Measurements from ENCODE around the gene HSD3B7. TPM values are rescaled to one million over a fixed set of nuclear protein-coding genes. Genes with fewer than 3 reads are reported as not detected.

The HSD3B7 gene
- total RNA-seq, 4 donors from 2014 or later, result 14.9 to 42.9 (median 22.5) TPM

DNA sequence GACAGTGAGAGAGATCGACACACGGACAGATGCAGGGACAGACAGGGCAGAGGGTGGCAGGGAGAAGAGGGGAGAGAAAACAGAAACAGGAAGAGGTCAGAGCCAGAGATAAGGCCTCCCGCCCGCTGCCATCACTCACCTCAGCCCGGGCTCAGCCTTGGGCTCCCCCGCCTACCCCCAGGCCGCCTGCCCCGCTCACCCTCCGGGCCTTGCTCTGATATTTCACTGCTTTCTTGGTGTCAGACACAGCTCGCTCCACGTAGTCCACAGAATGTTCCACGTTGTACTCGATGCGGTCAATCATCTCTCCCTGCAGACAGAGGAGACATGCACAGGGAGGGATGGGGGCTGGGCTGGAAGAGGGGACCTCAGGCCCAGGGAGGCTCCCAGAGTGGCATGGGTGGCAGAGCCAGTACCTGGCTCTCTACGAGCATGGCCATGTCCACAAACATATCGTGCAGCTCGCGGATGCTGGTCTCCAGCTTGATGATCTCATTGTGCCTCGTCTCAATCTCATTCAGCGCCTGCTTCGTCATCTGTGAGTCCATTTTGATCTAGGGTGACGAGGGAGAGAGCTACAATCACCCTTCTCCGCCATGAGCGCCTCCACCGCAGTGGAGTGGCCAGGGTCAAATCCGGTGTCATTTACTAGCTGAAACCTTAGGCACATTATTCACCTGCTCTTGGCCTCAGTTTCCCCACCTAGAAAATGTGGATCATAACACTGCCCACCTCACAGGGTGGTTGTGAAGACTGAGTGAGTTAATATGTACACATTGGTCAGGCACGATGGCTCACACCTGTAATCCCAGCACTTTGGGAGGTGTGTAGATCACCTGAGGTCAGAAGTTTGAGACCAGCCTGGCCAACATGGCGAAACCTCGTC, 8.2 kb downstream of the HSD3B7 start:
- no peak for DNase-seq (ENCODE audit: low spot score in 2 of 2)
- 83 to 87% methylated on average over 29 of the region's 29 CpGs for WGBS, 2 donors
- Histone ChIP-seq H3K36me3 (peaks cover 0 to 10% (median 0%) of the 10 kb centered on the region in 3 donors), H3K27ac (no peak overlapping the region), H3K4me3 (no peak overlapping the region), H3K4me1 (peaks cover 0 to 21% (median 7%) of the 10 kb centered on the region in 4 donors), H3K9me3 (no peaks in the 10 kb centered on the region), H3K27me3 (no peaks in the 10 kb centered on the region)
- no peak for TF ChIP-seq EP300 (IDR thresholded peaks at IDR 0.05)
- TF ChIP-seq POLR2A (IDR thresholded peaks at IDR 0.05), result no peak
- TF ChIP-seq, protein P1, sequence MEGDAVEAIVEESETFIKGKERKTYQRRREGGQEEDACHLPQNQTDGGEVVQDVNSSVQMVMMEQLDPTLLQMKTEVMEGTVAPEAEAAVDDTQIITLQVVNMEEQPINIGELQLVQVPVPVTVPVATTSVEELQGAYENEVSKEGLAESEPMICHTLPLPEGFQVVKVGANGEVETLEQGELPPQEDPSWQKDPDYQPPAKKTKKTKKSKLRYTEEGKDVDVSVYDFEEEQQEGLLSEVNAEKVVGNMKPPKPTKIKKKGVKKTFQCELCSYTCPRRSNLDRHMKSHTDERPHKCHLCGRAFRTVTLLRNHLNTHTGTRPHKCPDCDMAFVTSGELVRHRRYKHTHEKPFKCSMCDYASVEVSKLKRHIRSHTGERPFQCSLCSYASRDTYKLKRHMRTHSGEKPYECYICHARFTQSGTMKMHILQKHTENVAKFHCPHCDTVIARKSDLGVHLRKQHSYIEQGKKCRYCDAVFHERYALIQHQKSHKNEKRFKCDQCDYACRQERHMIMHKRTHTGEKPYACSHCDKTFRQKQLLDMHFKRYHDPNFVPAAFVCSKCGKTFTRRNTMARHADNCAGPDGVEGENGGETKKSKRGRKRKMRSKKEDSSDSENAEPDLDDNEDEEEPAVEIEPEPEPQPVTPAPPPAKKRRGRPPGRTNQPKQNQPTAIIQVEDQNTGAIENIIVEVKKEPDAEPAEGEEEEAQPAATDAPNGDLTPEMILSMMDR (IDR thresholded peaks at IDR 0.05), result no peak

DNA sequence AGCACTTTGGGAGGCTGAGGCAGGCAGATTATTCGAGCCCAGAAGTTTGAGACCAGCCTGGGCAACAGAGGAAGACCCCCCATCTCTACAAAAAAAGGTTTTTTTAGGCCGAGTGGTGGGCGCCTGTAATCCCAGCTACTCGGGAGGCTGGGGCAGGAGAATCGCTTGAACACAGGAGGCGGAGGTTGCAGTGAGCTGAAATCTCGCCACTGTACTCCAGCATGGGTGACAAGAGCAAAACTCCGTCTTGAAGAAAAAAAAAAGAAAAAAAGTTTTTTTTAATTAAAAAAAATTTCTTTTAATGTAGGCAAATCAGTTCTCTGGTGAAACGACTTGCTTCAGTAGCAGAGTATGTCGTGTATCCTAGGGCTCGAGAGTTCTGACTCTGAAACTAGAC, 10.9 kb downstream of the HSD3B7 start:
- no peak for DNase-seq (ENCODE audit: low spot score in 2 of 2)
- Histone ChIP-seq H3K27ac (peak overlapping the region in 2 of 4 donors; percentile 75 to 89), H3K9me3 (no peaks in the 10 kb centered on the region), H3K4me3 (peak overlapping the region in 1 of 4 donors; percentile 63), H3K4me1 (peaks cover 0 to 27% (median 7%) of the 10 kb centered on the region in 4 donors), H3K27me3 (no peaks in the 10 kb centered on the region), H3K36me3 (no peaks in the 10 kb centered on the region)
- 83% methylated on average over 11 of the region's 11 CpGs for WGBS, 2 donors
- TF ChIP-seq, protein P1 (IDR thresholded peaks at IDR 0.05), result no peak
- TF ChIP-seq POLR2A (IDR thresholded peaks at IDR 0.05) (no peak), EP300 (IDR thresholded peaks at IDR 0.05) (no peak)

DNA sequence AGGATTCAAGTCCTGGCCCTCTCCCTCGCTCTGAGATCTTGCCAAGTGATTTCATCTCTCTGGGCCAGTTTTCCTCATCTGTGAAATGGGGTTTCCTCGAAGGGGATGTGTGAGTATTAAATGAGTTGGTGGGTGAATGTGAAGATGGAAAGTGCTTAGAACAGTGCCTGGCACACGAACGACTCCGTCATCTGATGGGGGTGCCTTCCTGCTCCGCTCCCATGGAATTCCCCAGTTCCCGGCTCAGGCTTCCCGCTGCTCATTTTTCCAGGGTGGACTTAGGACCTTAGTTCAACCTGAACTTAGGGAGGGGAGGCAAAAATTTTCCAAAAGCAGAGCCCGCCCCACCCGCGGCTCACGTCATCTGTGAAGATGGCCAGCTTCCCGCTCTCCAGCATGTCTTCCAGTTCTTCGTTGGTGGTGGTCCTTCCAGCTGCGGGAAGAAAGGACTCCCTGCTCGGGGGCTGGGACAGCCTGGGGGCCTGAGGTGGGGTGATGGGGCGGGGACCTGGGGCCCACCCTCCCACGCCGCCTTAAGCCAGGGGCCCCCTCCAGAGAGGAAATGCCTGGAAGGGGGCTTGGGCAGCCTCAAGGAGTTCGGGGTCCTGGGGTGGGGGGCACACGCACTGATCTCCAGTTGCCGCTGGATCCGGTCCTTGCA, 11.4 kb downstream of the HSD3B7 start:
- TF ChIP-seq, protein P1 (IDR thresholded peaks at IDR 0.05), result no peak
- TF ChIP-seq POLR2A (IDR thresholded peaks at IDR 0.05) (no peak), EP300 (IDR thresholded peaks at IDR 0.05) (no peak)
- H3K36me3 ChIP-seq, result no peaks in the 10 kb centered on the region

DNA sequence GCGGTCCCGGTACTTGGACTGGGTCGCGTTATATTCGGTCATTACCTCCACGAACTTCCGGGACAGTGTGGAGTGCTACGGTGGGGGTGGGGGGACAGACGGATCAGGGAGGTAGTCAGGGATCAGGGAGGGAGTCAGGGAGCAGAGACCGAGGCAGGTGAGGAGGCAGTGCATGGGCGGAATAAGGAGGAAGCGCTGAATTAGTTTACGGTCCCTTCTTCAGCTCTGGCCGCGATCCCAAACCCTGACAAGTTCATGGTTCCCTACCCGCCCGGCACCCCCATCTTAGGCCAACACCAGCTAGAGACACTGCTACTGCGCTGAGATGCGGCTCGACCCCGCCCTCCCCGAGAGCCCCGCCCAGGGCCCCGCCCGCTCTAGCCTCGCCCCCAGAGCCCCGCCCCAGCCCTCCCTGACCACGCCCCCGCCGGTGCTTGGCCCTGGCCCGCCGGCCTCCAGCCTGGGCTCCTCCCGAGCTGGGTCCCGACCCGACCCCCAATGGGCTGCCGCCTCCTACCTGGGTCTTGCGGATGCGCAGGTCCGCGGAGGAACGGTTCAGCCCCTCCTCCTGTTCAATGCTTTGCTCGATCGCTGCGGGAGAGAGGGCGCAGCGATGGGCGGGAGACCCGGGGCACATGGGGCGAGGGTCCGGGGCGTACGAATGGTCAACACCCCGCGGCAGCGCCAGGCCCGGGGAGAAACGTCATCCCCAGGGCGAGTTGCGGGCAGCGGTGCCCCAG, 12.1 kb downstream of the HSD3B7 start:
- no peaks in the 10 kb centered on the region for H3K27me3 ChIP-seq
- H3K4me1 ChIP-seq, result peaks cover 0 to 27% (median 7%) of the 10 kb centered on the region in 4 donors
- peak; percentile 65 to 69 for DNase-seq (ENCODE audit: low spot score in 2 of 2)
- TF ChIP-seq EP300 (IDR thresholded peaks at IDR 0.05), result peak in 1 of 2 donors; percentile 55
- TF ChIP-seq, protein P1 (IDR thresholded peaks at IDR 0.05), result no peak
- peak in 1 of 2 donors; percentile 42 for TF ChIP-seq POLR2A (IDR thresholded peaks at IDR 0.05)
- peak overlapping the region; percentile 35 to 63 (median 60) for H3K4me3 ChIP-seq
- no peaks in the 10 kb centered on the region for H3K36me3 ChIP-seq
- H3K27ac ChIP-seq, result peak overlapping the region; percentile 38 to 89 (median 75)
- 3 to 7% methylated on average over 21 to 40 of the region's 60 CpGs for WGBS, 2 donors
- no peaks in the 10 kb centered on the region for H3K9me3 ChIP-seq

More for the DNA sequence above, 11.4 kb downstream of the HSD3B7 start:
- Histone ChIP-seq H3K27ac (peak overlapping the region; percentile 38 to 89 (median 75)), H3K9me3 (no peaks in the 10 kb centered on the region), H3K27me3 (no peaks in the 10 kb centered on the region), H3K4me1 (peaks cover 0 to 27% (median 7%) of the 10 kb centered on the region in 4 donors), H3K4me3 (peak overlapping the region; percentile 35 to 63 (median 60))
- no peak for DNase-seq (ENCODE audit: low spot score in 2 of 2)
- 18 to 21% methylated on average over 19 to 23 of the region's 23 CpGs for WGBS, 2 donors
